ENCODE measurements around the gene APOD. TPM values are rescaled to one million over a fixed set of nuclear protein-coding genes. Genes with fewer than 3 reads are reported as not detected.
A peak's percentile ranks its signal among the peaks of the same experiment; 100 is the strongest.
"Not testable (repeated sequence)": the region's sequence is repeated elsewhere in the genome, so short reads cannot be mapped to it uniquely, and the experiment has no call there.

APOD gene
- total RNA-seq (ENCODE audit: unreplicated experiment): not detected
- long read RNA-seq: 0 reads

DNA sequence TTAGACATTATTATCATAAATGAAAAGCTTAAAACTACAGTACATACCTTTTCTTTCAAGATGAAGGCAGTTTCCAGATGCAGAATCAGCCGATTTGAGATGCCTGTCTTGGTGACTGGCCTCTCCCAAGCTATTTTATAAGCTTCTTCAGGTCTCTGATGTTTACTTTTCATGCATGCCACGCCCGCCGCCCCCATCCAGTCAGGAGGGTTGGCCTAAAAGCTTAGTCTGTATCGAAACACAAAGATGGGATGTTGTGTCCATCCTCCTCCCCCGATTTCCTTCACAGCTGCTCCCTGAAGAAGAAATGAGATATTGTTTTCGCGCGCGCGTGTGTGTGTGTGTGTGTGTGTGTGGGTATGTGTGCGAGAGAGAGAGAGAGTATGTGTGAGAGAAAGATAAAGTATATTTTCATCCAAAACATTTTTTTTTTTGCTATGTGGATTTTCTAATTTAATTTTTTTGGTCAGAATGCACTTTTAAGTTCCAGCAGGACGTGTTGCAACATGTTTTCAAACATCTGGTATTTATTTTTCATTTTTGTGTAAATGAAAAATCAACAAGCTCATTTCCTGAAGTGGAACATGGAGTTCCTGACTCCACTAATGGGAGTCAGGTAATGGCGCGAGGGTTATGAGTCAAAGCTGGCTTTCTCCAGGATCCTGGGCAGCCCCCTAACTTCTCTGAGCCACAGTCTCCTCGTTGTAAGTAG, at the start of gene APOD:
APOD (minus strand) TSS at position 110 of the 712 bp plus-strand sequence. CDS start 4,479 bp downstream, outside the sequence.
- TF ChIP-seq CTCF (IDR thresholded peaks at IDR 0.05; ENCODE audit: partially characterized antibody, unreplicated experiment): no peak
- H3K4me1 Mint-ChIP-seq (ENCODE audit: low read depth, unreplicated experiment): peaks cover 15% of the 10 kb centered on the region
- H3K27ac Mint-ChIP-seq (ENCODE audit: unreplicated experiment): peak within 1 kb of the TSS; percentile 41
- DNase-seq: no peak
- no peak within 1 kb of the TSS for H3K4me3 Mint-ChIP-seq (ENCODE audit: unreplicated experiment)
- H3K9me3 Mint-ChIP-seq (ENCODE audit: unreplicated experiment): peaks cover 2% of the 10 kb centered on the region
- H3K36me3 Mint-ChIP-seq (ENCODE audit: unreplicated experiment): no peaks in the 10 kb centered on the region
- H3K27me3 Mint-ChIP-seq (ENCODE audit: unreplicated experiment): no peaks in the 10 kb centered on the region

- not testable (repeated sequence) for H3K36me3 Mint-ChIP-seq (ENCODE audit: unreplicated experiment); H3K4me1 Mint-ChIP-seq (ENCODE audit: low read depth, unreplicated experiment); H3K27me3 Mint-ChIP-seq (ENCODE audit: unreplicated experiment); H3K27ac Mint-ChIP-seq (ENCODE audit: unreplicated experiment); H3K4me3 Mint-ChIP-seq (ENCODE audit: unreplicated experiment); DNase-seq; H3K9me3 Mint-ChIP-seq (ENCODE audit: unreplicated experiment)
These were observed 49.6 kb upstream of the APOD start for GRCh38 chr3:195633351-195633750.

GRCh38 chr3:195632501-195633185, 48.9 kb upstream of the APOD start:
- not testable (repeated sequence) for H3K4me1 Mint-ChIP-seq (ENCODE audit: low read depth, unreplicated experiment)

GRCh38 chr3:195632046-195632445, 48.3 kb upstream of the APOD start:
- not testable (repeated sequence) for H3K4me1 Mint-ChIP-seq (ENCODE audit: low read depth, unreplicated experiment); H3K9me3 Mint-ChIP-seq (ENCODE audit: unreplicated experiment); H3K36me3 Mint-ChIP-seq (ENCODE audit: unreplicated experiment); H3K27ac Mint-ChIP-seq (ENCODE audit: unreplicated experiment); H3K4me3 Mint-ChIP-seq (ENCODE audit: unreplicated experiment); H3K27me3 Mint-ChIP-seq (ENCODE audit: unreplicated experiment); DNase-seq

More at GRCh38 chr3:195632501-195633185, 48.9 kb upstream of the APOD start:
- not testable (repeated sequence) for H3K9me3 Mint-ChIP-seq (ENCODE audit: unreplicated experiment); H3K4me3 Mint-ChIP-seq (ENCODE audit: unreplicated experiment); DNase-seq; H3K36me3 Mint-ChIP-seq (ENCODE audit: unreplicated experiment); H3K27ac Mint-ChIP-seq (ENCODE audit: unreplicated experiment); H3K27me3 Mint-ChIP-seq (ENCODE audit: unreplicated experiment)

GRCh38 chr3:195630938-195631495, 47.3 kb upstream of the APOD start:
- H3K4me1 Mint-ChIP-seq (ENCODE audit: low read depth, unreplicated experiment); H3K27me3 Mint-ChIP-seq (ENCODE audit: unreplicated experiment); DNase-seq; H3K27ac Mint-ChIP-seq (ENCODE audit: unreplicated experiment); H3K9me3 Mint-ChIP-seq (ENCODE audit: unreplicated experiment); H3K36me3 Mint-ChIP-seq (ENCODE audit: unreplicated experiment); H3K4me3 Mint-ChIP-seq (ENCODE audit: unreplicated experiment): not testable (repeated sequence)

GRCh38 chr3:195630086-195630917, 46.6 kb upstream of the APOD start:
- not testable (repeated sequence) for H3K36me3 Mint-ChIP-seq (ENCODE audit: unreplicated experiment); H3K4me3 Mint-ChIP-seq (ENCODE audit: unreplicated experiment); H3K4me1 Mint-ChIP-seq (ENCODE audit: low read depth, unreplicated experiment); H3K9me3 Mint-ChIP-seq (ENCODE audit: unreplicated experiment); H3K27me3 Mint-ChIP-seq (ENCODE audit: unreplicated experiment); DNase-seq; H3K27ac Mint-ChIP-seq (ENCODE audit: unreplicated experiment)

GRCh38 chr3:195629682-195630081, 45.9 kb upstream of the APOD start:
- not testable (repeated sequence) for H3K27ac Mint-ChIP-seq (ENCODE audit: unreplicated experiment); H3K4me1 Mint-ChIP-seq (ENCODE audit: low read depth, unreplicated experiment); H3K9me3 Mint-ChIP-seq (ENCODE audit: unreplicated experiment); H3K36me3 Mint-ChIP-seq (ENCODE audit: unreplicated experiment); H3K27me3 Mint-ChIP-seq (ENCODE audit: unreplicated experiment); H3K4me3 Mint-ChIP-seq (ENCODE audit: unreplicated experiment); DNase-seq

DNA sequence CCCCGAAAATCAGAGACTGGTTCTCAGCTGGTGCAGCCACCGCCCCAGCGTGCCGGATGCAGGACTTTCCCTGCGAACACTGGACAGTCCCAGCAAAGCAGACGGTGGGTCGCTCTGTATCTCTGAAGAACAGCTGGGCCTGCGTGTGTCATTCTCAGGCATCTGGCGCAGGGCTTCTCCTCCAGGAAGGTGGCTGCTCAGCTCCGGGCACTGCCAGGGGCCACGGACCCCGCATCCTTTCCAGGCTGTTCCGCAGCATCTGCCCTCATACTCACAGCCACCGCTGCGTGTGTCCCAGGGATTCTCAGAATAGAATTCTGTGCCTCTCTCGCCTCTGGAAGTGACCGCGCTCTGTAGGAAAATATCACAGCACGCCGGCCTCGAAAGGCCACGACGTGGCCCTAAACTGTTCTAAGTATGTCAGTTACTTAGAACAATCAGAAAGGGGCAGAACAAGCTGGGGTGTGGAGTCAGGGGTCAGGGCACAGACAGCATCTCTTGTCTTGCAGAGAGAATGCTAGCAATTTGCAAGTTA, 44.7 kb upstream of the APOD start:
- H3K4me1 Mint-ChIP-seq (ENCODE audit: low read depth, unreplicated experiment); DNase-seq; H3K36me3 Mint-ChIP-seq (ENCODE audit: unreplicated experiment); H3K4me3 Mint-ChIP-seq (ENCODE audit: unreplicated experiment); H3K9me3 Mint-ChIP-seq (ENCODE audit: unreplicated experiment); H3K27me3 Mint-ChIP-seq (ENCODE audit: unreplicated experiment); H3K27ac Mint-ChIP-seq (ENCODE audit: unreplicated experiment): not testable (repeated sequence)

GRCh38 chr3:195627515-195628385, 44.0 kb upstream of the APOD start:
- H3K9me3 Mint-ChIP-seq (ENCODE audit: unreplicated experiment); DNase-seq; H3K27ac Mint-ChIP-seq (ENCODE audit: unreplicated experiment); H3K4me3 Mint-ChIP-seq (ENCODE audit: unreplicated experiment); H3K4me1 Mint-ChIP-seq (ENCODE audit: low read depth, unreplicated experiment); H3K36me3 Mint-ChIP-seq (ENCODE audit: unreplicated experiment); H3K27me3 Mint-ChIP-seq (ENCODE audit: unreplicated experiment): not testable (repeated sequence)
